Adrenal gland (tissue), 12 donors: ENCODE measurements around the gene SERP2. TPM values are rescaled to one million over a fixed set of nuclear protein-coding genes. Genes with fewer than 3 reads are reported as not detected.
A peak's percentile ranks its signal among the peaks of the same experiment; 100 is the strongest.

Experiments used
- DNase-seq, 7 donors: peaks; one replicate each; pipeline ENCODE4 v3.0.0-alpha.2; 2019 to 2020
- H3K27ac ChIP-seq, 5 donors: fragments of 200-600 bp; sonication (generic) in 4 of 5; 1 replicate in 3 of 5; 2 replicates in 2 of 5; pipeline versions ENCODE4 v1.5.1 to v1.8.0; 2016 to 2020; ENCODE audit warnings: mild to moderate bottlenecking in 1 of 5
- H3K27me3 ChIP-seq: fragments of 200-600 bp; 2 replicates; pipeline ENCODE4 v1.8.0; 2021
- H3K36me3 ChIP-seq, 2 donors: fragments of 200-600 bp; replicated peaks in 1 of 2; 1 replicate in 1 of 2; 2 replicates in 1 of 2; pipeline versions ENCODE4 v1.5.1 to v1.8.0; 2018 to 2022
- H3K4me1 ChIP-seq, 2 donors: fragments of 200-600 bp; replicated peaks in 1 of 2; 1 replicate in 1 of 2; 2 replicates in 1 of 2; pipeline versions ENCODE4 v1.5.1 to v1.8.0; 2018 to 2021
- H3K4me3 ChIP-seq, 4 donors: fragments of 200-600 bp; sonication (generic) in 3 of 4; one replicate each; pipeline ENCODE4 v1.5.1; 2016 to 2018
- H3K9me3 ChIP-seq, 3 donors: fragments of 200-600 bp; sonication (generic) in 1 of 3; replicated peaks in 1 of 3; 1 replicate in 2 of 3; 2 replicates in 1 of 3; pipeline versions ENCODE4 v1.5.1 to v1.8.0; 2016 to 2021
- CTCF ChIP-seq, 6 experiments: fragments of 450-650 bp in 4 of 6; fragments of 200-600 bp in 2 of 6; sonication (generic) in 1 of 6; IDR thresholded peaks; 1 replicate in 5 of 6; 2 replicates in 1 of 6; pipeline versions ENCODE4 v1.5.1 to v1.8.0; 2016 to 2021; ENCODE audit warnings: antibody characterized with exemption in 6 of 6, mild to moderate bottlenecking in 2 of 6, moderate library complexity in 1 of 6
- POLR2A ChIP-seq, 2 donors: fragments of 450-650 bp; IDR thresholded peaks; one replicate each; pipeline ENCODE4 v1.6.1; 2017; ENCODE audit warnings: antibody characterized with exemption in 2 of 2, mild to moderate bottlenecking in 2 of 2, moderate library complexity in 1 of 2
- WGBS, 4 donors: extraction: QIAGEN DNeasy Blood & Tissue Kit in 2 of 4; methylation state at CpG; one replicate each; pipeline versions ENCODE4 v1.1.5 to v1.1.7; 2013 to 2017; 5-methylcytosine and 5-hydroxymethylcytosine counted together
- intact Hi-C, 2 donors: fragments of 100-400 bp; cut with DNase I; formaldehyde crosslinking; loops; one replicate each; pipeline versions ENCODE4 v1.14.1 to v1.15.0; 2022 to 2023
- polyA plus RNA-seq, 3 donors: library from polyadenylated mRNA; stranded (reverse); fragments of 200-250 nt in 2 of 3; fragments of 350-450 nt in 1 of 3; fragmentation: Illumina TruSeq in 1 of 3; extraction: RNeasy Lipid Tissue Mini Kit (QIAGEN cat#74804) in 1 of 3; gene quantifications; one replicate each; pipeline ENCODE4 v1.2.3, GENCODE V29; 2013 to 2014
- total RNA-seq, 9 donors: library from RNA; depleted of rRNA in 4 of 9; stranded (reverse); fragments of >200 nt in 4 of 9; fragments of 120-200 nt in 1 of 9; fragmentation: NEBNext Ultra II Directional in 1 of 9; extraction: Animal tissue kit (Norgen Biotek cat#: 25700) in 1 of 9; gene quantifications; one replicate each; pipeline versions ENCODE4 v1.1.0 to v1.2.4, GENCODE V29; 2013 to 2023
- donor health status: healthy with polysubstance abuse.
- donor health status: Bipolar disorder and iron deficiency.
- donor health status: DM: yes; HTN: yes; CAD: no.
- donor health status: DM: no; HTN: no; CAD: no.
- donor health status: DM: no; HTN: no; CAD: no.
- donor health status: DM: yes; HTN: yes; CAD: no.

The SERP2 gene
- total and polyA plus RNA-seq, 12 donors = 2.6 to 11.3 (median 4.5) TPM

GRCh38 chr13:44433863-44434765 lies 60.5 kb downstream of the SERP2 start:
- peaks cover 8 to 48% of the 10 kb centered on the region in 2 donors for H3K4me1 ChIP-seq
- intact Hi-C loops = loop anchor here (10.0 kb wide), 3 partner anchors 189 to 379 kb away; no protein-coding TSS in a partner anchor
- H3K27me3 ChIP-seq = no peaks in the 10 kb centered on the region
- DNase-seq = peak in 2 of 7 donors; percentile 34 to 37
- peaks cover 0 to 19% of the 10 kb centered on the region in 2 donors for H3K36me3 ChIP-seq
- H3K9me3 ChIP-seq = no peaks in the 10 kb centered on the region
- TF ChIP-seq POLR2A (IDR thresholded peaks at IDR 0.05) (no peak), CTCF (IDR thresholded peaks at IDR 0.05) (no peak)
- WGBS, 4 donors = 80 to 85% (median 80%) methylated on average over 12 to 15 of the region's 15 CpGs
- peak overlapping the region; percentile 29 to 96 (median 87) for H3K27ac ChIP-seq
- peak overlapping the region in 1 of 4 donors; percentile 66 for H3K4me3 ChIP-seq

- Histone ChIP-seq H3K27me3 (no peaks in the 10 kb centered on the region), H3K9me3 (no peaks in the 10 kb centered on the region), H3K4me1 (peaks cover 4 to 41% of the 10 kb centered on the region in 2 donors), H3K36me3 (peaks cover 0 to 19% of the 10 kb centered on the region in 2 donors), H3K27ac (peak overlapping the region; percentile 29 to 96 (median 87)), H3K4me3 (peak overlapping the region in 2 of 4 donors; percentile 66 to 75)
- intact Hi-C loops = loop anchor here (5.0 to 10.0 kb wide), 5 partner anchors 190 to 387 kb away; no protein-coding TSS in a partner anchor
- no peak for DNase-seq
- WGBS, 4 donors = 4 to 11% (median 7%) methylated on average over 4 of the region's 4 CpGs
- TF ChIP-seq POLR2A (IDR thresholded peaks at IDR 0.05) = no peak
- no peak for TF ChIP-seq CTCF (IDR thresholded peaks at IDR 0.05)
Measured at GRCh38 chr13:44434766-44435141, 61.1 kb downstream of the SERP2 start.

GRCh38 chr13:44435142-44435918 lies 61.7 kb downstream of the SERP2 start:
- peak overlapping the region; percentile 72 to 96 (median 88) for H3K27ac ChIP-seq
- H3K4me3 ChIP-seq = peak overlapping the region; percentile 18 to 75 (median 44)
- H3K36me3 ChIP-seq = peaks cover 0 to 19% of the 10 kb centered on the region in 2 donors
- H3K4me1 ChIP-seq = peaks cover 4 to 37% of the 10 kb centered on the region in 2 donors
- peak; percentile 98 to 100 (median 99) for DNase-seq
- no peaks in the 10 kb centered on the region for H3K27me3 ChIP-seq
- intact Hi-C loops = loop anchor here (5.0 to 10.0 kb wide), 5 partner anchors 191 to 388 kb away; no protein-coding TSS in a partner anchor
- peak; percentile 66 to 90 for TF ChIP-seq POLR2A (IDR thresholded peaks at IDR 0.05)
- TF ChIP-seq CTCF (IDR thresholded peaks at IDR 0.05) = peak in 1 of 6 experiments; percentile 14
- WGBS, 4 donors = 0 to 1% (median 1%) methylated on average over 31 to 51 of the region's 51 CpGs
- no peaks in the 10 kb centered on the region for H3K9me3 ChIP-seq
